ENCODE data around the gene HCRTR2. TPM values are rescaled to one million over a fixed set of nuclear protein-coding genes. Genes with fewer than 3 reads are reported as not detected.

The HCRTR2 gene
- total RNA-seq, 1 donor from 2014 or later = not detected

Other genes with a start within 250 kb of the HCRTR2 start
- gene GFRAL, start 153.0 kb downstream of the HCRTR2 start, total RNA-seq = 0.10 TPM